GM19372 (cell line): ENCODE measurements around the gene SLC25A29.

Source experiments
- ATAC-seq: cut with Tn5 transposase; IDR thresholded peaks from one replicate; pipeline ENCODE4 v1.9.1; 2021; ENCODE audit warnings: mild to moderate bottlenecking, low read depth, moderate library complexity; ENCODE audit not compliant: unreplicated experiment

SLC25A29 gene

GRCh38 chr14:100241279-100241678 lies 65.0 kb downstream of the SLC25A29 start:
- ATAC-seq, result no peak
